Spleen (tissue), 7 donors: ENCODE data around the gene AGRN.

Experiments used
- POLR2AphosphoS5 ChIP-seq, 3 donors: sonication (generic); formaldehyde crosslinking; IDR thresholded peaks; one replicate each; pipeline ENCODE4 v1.5.1; 2017; ENCODE audit warnings: antibody characterized with exemption in 3 of 3
- TF ChIP-seq, protein P1 (sequence below), 11 experiments: fragments of 200-600 bp in 7 of 11; fragments of 450-650 bp in 4 of 11; sonication (generic) in 4 of 11; IDR thresholded peaks in 8 of 11; conservative IDR thresholded peaks in 3 of 11; 1 replicate in 7 of 11; 2 replicates in 4 of 11; pipeline versions ENCODE4 v1.4.0 to v1.8.0; 2016 to 2021; ENCODE audit warnings: antibody characterized with exemption in 11 of 11, inconsistent platforms in 4 of 11, mild to moderate bottlenecking in 1 of 11
- donor health status: DM: no; HTN: no; CAD: no; lungs with moderate emphysema.
- donor health status: DM: no; HTN: no; CAD: no.
- donor health status: DM: no; HTN: no; CAD: no.

DNA sequence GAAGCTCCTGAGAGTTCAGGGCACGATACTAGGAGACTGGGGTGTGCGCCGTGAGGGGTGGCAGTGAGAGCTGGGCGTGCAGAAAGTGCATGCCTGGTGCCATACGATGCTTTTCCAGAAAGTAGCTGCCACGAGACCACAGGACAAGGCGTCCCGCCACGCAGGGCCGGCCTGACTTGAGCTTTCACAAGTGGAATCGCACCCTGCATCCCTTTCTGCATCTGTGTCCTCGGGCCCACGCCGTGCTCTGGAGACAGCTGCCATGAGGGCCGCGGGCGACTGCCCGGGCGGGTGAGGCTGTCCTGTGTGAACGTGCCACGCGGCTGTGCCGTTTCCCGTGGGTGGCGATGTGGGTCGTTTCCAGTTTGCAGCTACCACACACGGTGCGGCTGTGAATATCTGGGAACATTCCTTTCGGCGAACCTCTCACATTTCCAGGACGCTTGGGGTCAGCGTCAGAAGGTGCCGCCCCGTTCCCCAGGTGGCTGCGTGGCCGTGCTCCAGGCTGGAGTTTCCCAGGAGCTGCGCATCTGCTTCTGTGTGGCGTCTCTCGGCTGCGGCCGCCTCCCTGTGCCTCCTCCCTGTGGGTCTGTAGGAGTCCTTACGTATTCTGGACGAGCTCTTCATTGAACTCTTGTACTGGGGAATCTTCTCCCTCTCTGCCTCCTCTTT, 37.0 kb upstream of the AGRN start:
- TF ChIP-seq, protein P1, sequence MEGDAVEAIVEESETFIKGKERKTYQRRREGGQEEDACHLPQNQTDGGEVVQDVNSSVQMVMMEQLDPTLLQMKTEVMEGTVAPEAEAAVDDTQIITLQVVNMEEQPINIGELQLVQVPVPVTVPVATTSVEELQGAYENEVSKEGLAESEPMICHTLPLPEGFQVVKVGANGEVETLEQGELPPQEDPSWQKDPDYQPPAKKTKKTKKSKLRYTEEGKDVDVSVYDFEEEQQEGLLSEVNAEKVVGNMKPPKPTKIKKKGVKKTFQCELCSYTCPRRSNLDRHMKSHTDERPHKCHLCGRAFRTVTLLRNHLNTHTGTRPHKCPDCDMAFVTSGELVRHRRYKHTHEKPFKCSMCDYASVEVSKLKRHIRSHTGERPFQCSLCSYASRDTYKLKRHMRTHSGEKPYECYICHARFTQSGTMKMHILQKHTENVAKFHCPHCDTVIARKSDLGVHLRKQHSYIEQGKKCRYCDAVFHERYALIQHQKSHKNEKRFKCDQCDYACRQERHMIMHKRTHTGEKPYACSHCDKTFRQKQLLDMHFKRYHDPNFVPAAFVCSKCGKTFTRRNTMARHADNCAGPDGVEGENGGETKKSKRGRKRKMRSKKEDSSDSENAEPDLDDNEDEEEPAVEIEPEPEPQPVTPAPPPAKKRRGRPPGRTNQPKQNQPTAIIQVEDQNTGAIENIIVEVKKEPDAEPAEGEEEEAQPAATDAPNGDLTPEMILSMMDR (IDR thresholded peaks at IDR 0.05 in 8 of 11, conservative IDR thresholded peaks at IDR 0.05 in 3 of 11): no peak
- no peak for TF ChIP-seq POLR2AphosphoS5 (IDR thresholded peaks at IDR 0.05)
